HCT116 (cell line): ENCODE data around the gene SLC16A3. TPM values are rescaled to one million over a fixed set of nuclear protein-coding genes. Genes with fewer than 3 reads are reported as not detected.

Source experiments
- ATAC-seq: fragments of 200-7000 bp; cut with Tn5 transposase; 2 replicates; pipeline ENCODE4 v1.9.1; 2020; ENCODE audit warnings: mild to moderate bottlenecking, moderate library complexity
- BruUV-seq: library from RNA; stranded (reverse); fragments of 400-500 nt; replicated peaks from 2 replicates; lab custom pipeline; 2021; lab: Mats Ljungman, UMichigan
- CTCF ChIA-PET: fragments of 300-600 bp; sonication (Branson Sonifier 250); formaldehyde crosslinking; loops from one replicate; lab custom pipeline; 2021; ENCODE audit warnings: antibody characterized with exemption; lab: Charles Lee
- POLR2A ChIA-PET: fragments of 300-600, 350-600 bp; sonication (Branson Sonifier 250); formaldehyde crosslinking; loops from one replicate; lab custom pipeline; 2021; ENCODE audit warnings: antibody characterized with exemption; lab: Charles Lee
- RAD21 ChIA-PET, 2 experiments: fragments of 300-600 bp; sonication (Branson Sonifier 250); formaldehyde crosslinking; loops; one replicate each; lab custom pipeline; 2023; ENCODE audit warnings: low total read pairs in 2 of 2; ENCODE audit not compliant: uncharacterized antibody in 2 of 2, unreplicated experiment in 2 of 2, low non-redundant PET in 1 of 2; lab: Charles Lee
- DNase-seq: peaks from one replicate; pipeline ENCODE4 v3.0.0-alpha.2; 2010; ENCODE audit warnings: low read depth, low spot score
- H2AFZ ChIP-seq: fragments of 200-600 bp; shearing (Covaris generic), sonication (generic); 2 replicates; pipeline ENCODE4 v1.6.1; 2017; ENCODE audit warnings: low read depth, mixed run types, mixed read lengths, antibody characterized with exemption, low read length; ENCODE audit not compliant: poor library complexity, severe bottlenecking
- H3K27ac ChIP-seq: 2 replicates; pipeline ENCODE4 v1.5.1; 2012; ENCODE audit warnings: low read depth, low read length
- H3K27me3 ChIP-seq: fragments of 200-600 bp; sonication (generic); 2 replicates; pipeline ENCODE4 v1.6.1; 2016; ENCODE audit warnings: mixed run types, low read length, mixed read lengths; ENCODE audit not compliant: insufficient read depth
- H3K36me3 ChIP-seq, 2 experiments: fragments of 200-500 bp in 1 of 2; fragments of 200-600 bp in 1 of 2; sonication (Bioruptor generic) in 1 of 2; sonication (generic) in 1 of 2; 2 replicates each; pipeline versions ENCODE4 v1.5.1 to v1.6.1; 2014 to 2016; ENCODE audit warnings: low read length in 2 of 2, inconsistent platforms in 1 of 2, mixed read lengths in 1 of 2, mixed run types in 1 of 2; ENCODE audit not compliant: insufficient read depth in 2 of 2, control insufficient read depth in 1 of 2
- H3K4me1 ChIP-seq, 2 experiments: fragments of 200-600 bp in 1 of 2; sonication (generic) in 1 of 2; 2 replicates each; pipeline versions ENCODE4 v1.5.1 to v1.6.1; 2012 to 2017; ENCODE audit warnings: low read length in 2 of 2, inconsistent platforms in 1 of 2, mild to moderate bottlenecking in 1 of 2, mixed read lengths in 1 of 2, mixed run types in 1 of 2, moderate library complexity in 1 of 2; ENCODE audit not compliant: insufficient read depth in 2 of 2, control insufficient read depth in 1 of 2
- H3K4me2 ChIP-seq: fragments of 200-600 bp; sonication (generic); 2 replicates; pipeline ENCODE4 v1.6.1; 2017; ENCODE audit warnings: mixed run types, low read length, mixed read lengths
- H3K4me3 ChIP-seq, 2 experiments: fragments of 200-600 bp in 1 of 2; sonication (generic) in 1 of 2; replicated peaks in 1 of 2; 2 replicates each; pipeline ENCODE4 v1.5.1; 2011 to 2016; ENCODE audit warnings: low read length in 2 of 2, control low read depth in 1 of 2, low read depth in 1 of 2, mild to moderate bottlenecking in 1 of 2, mixed read lengths in 1 of 2, mixed run types in 1 of 2
- H3K79me2 ChIP-seq: fragments of 200-600 bp; sonication (generic); 2 replicates; pipeline ENCODE4 v1.6.1; 2017; ENCODE audit warnings: mild to moderate bottlenecking, mixed run types, low read length, moderate library complexity, mixed read lengths; ENCODE audit not compliant: insufficient read depth
- H3K9ac ChIP-seq: fragments of 200-600 bp; sonication (generic); 2 replicates; pipeline ENCODE4 v1.6.1; 2016; ENCODE audit warnings: low read length, mixed read lengths
- H3K9me2 ChIP-seq: fragments of 200-600 bp; sonication (generic), shearing (Covaris generic); 2 replicates; pipeline ENCODE4 v1.6.1; 2017; ENCODE audit warnings: mixed run types, mild to moderate bottlenecking, moderate library complexity; ENCODE audit not compliant: insufficient read depth
- H3K9me3 ChIP-seq, 2 experiments: fragments of 200-500 bp in 1 of 2; fragments of 200-600 bp in 1 of 2; sonication (Bioruptor generic) in 1 of 2; sonication (generic) in 1 of 2; 2 replicates each; pipeline ENCODE4 v1.6.1; 2014 to 2017; ENCODE audit warnings: low read length in 2 of 2, mixed read lengths in 2 of 2, inconsistent platforms in 1 of 2, low read depth in 1 of 2, mild to moderate bottlenecking in 1 of 2, mixed run types in 1 of 2, moderate library complexity in 1 of 2; ENCODE audit not compliant: control insufficient read depth in 1 of 2, insufficient read depth in 1 of 2
- H4K20me1 ChIP-seq: fragments of 200-600 bp; sonication (generic), shearing (Covaris generic); 2 replicates; pipeline ENCODE4 v1.6.1; 2017; ENCODE audit warnings: mixed run types, mild to moderate bottlenecking, moderate library complexity; ENCODE audit not compliant: insufficient read depth
- CTCF ChIP-seq, 3 experiments: fragments of 200-600 bp in 1 of 3; sonication (generic) in 1 of 3; IDR thresholded peaks in 2 of 3; conservative IDR thresholded peaks in 1 of 3; 2 replicates each; pipeline ENCODE4 v1.5.1; 2012 to 2017; ENCODE audit warnings: low read depth in 2 of 3, low read length in 2 of 3, antibody characterized with exemption in 1 of 3, borderline replicate concordance in 1 of 3, control low read depth in 1 of 3, mild to moderate bottlenecking in 1 of 3, mixed read lengths in 1 of 3, mixed run types in 1 of 3, moderate library complexity in 1 of 3; ENCODE audit not compliant: insufficient read depth in 1 of 3
- EGR1 ChIP-seq: IDR thresholded peaks from 2 replicates; pipeline ENCODE4 v1.6.1; 2012; ENCODE audit warnings: low read depth
- EZH2 ChIP-seq: fragments of 200-600 bp; sonication (generic); IDR thresholded peaks from 2 replicates; pipeline ENCODE4 v1.6.1; 2017; ENCODE audit warnings: antibody characterized with exemption, mixed run types
- EZH2phosphoT487 ChIP-seq: fragments of 200-600 bp; IDR thresholded peaks from 2 replicates; pipeline ENCODE4 v1.6.1; 2018; ENCODE audit warnings: antibody characterized with exemption, borderline replicate concordance
- POLR2AphosphoS5 ChIP-seq: IDR thresholded peaks from 2 replicates; pipeline ENCODE4 v1.6.1; 2011; ENCODE audit warnings: mild to moderate bottlenecking, low read depth, low read length, moderate library complexity
- ZFX ChIP-seq: fragments of 450-650 bp; IDR thresholded peaks from 2 replicates; pipeline ENCODE4 v1.6.1; 2017
- intact Hi-C: fragments of 100-400 bp; cut with micrococcal nuclease; formaldehyde crosslinking; loops from 2 replicates; pipeline ENCODE4 v1.10.0; 2022
- total RNA-seq: library from RNA; stranded (reverse); gene quantifications from one replicate; pipeline ENCODE4 v1.2.1, GENCODE V29; 2021; ENCODE audit not compliant: unreplicated experiment

Gene SLC16A3
- total RNA-seq, 1 experiment from 2014 or later: 445 TPM

- peak overlapping the region; percentile 97 for H3K27ac ChIP-seq
- H2AFZ ChIP-seq: no peak overlapping the region
- POLR2A ChIA-PET: interaction anchor here (1.4 to 4.2 kb wide), 2 partner anchors 16 to 79 kb away, joined by 4 to 31 read pairs; partner anchors contain the start of gene SLC16A3
- DNase-seq: no peak
- no peaks in the 10 kb centered on the region; a peak in 1 of 4 replicates for H3K36me3 ChIP-seq
- H3K9ac ChIP-seq: peak overlapping the region; percentile 97
- ATAC-seq: peak; percentile 45
- peaks cover 32% of the 10 kb centered on the region for H3K79me2 ChIP-seq
- TF ChIP-seq POLR2AphosphoS5: peak; percentile 64
- TF ChIP-seq ZFX: peak; percentile 82; the same call in 1 of the 2 replicates
- TF ChIP-seq EZH2: no peak
- intact Hi-C loops: loop anchor here (1.0 kb wide), 1 partner anchor 16 kb away; the partner anchor contains the start of gene SLC16A3
- no peaks in the 10 kb centered on the region for H3K9me3 ChIP-seq
- H3K4me3 ChIP-seq: peak overlapping the region; percentile 83 to 95
- no peaks in the 10 kb centered on the region for H3K9me2 ChIP-seq
- CTCF ChIA-PET: interaction anchor here (1.1 kb wide), 1 partner anchor 15 kb away, joined by 3 read pairs; the partner anchor contains the start of gene SLC16A3
- no peaks in the 10 kb centered on the region for H4K20me1 ChIP-seq
- RAD21 ChIA-PET: no interaction called here
- peak overlapping the region; percentile 99 for H3K4me2 ChIP-seq
- peaks cover 48 to 77% of the 10 kb centered on the region in 2 experiments for H3K4me1 ChIP-seq
- no TSS peak for BruUV-seq
- no peaks in the 10 kb centered on the region for H3K27me3 ChIP-seq
Observed at GRCh38 chr17:82213251-82214011, 15.4 kb upstream of the SLC16A3 start.

GRCh38 chr17:82214012-82214628 is 14.7 kb upstream of the SLC16A3 start:
- Histone ChIP-seq H3K79me2 (peaks cover 26% of the 10 kb centered on the region), H3K4me2 (peak overlapping the region; percentile 99), H3K9ac (peak overlapping the region; percentile 97), H3K4me1 (peaks cover 50 to 79% of the 10 kb centered on the region in 2 experiments), H2AFZ (no peak overlapping the region), H3K27ac (peak overlapping the region; percentile 98), H3K27me3 (no peaks in the 10 kb centered on the region), H3K9me2 (no peaks in the 10 kb centered on the region), H3K4me3 (peak overlapping the region; percentile 83 to 95; a peak in 2 of 4 replicates), H4K20me1 (no peaks in the 10 kb centered on the region), H3K36me3 (no peaks in the 10 kb centered on the region; a peak in 1 of 4 replicates), H3K9me3 (no peaks in the 10 kb centered on the region)
- ChIA-PET POLR2A (interaction anchor here (0.9 to 4.2 kb wide), 5 partner anchors 8 to 78 kb away, joined by 3 to 31 read pairs (median 4); partner anchors contain the start of gene SLC16A3), RAD21 (no interaction called here), CTCF (interaction anchor here (1.1 kb wide), 1 partner anchor 15 kb away, joined by 3 read pairs; the partner anchor contains the start of gene SLC16A3)
- intact Hi-C loops: no loop called here
- ATAC-seq: no peak
- no TSS peak for BruUV-seq
- TF ChIP-seq EZH2phosphoT487 (no peak), EGR1 (no peak), CTCF (IDR thresholded peaks at IDR 0.05 in 2 of 3, conservative IDR thresholded peaks at IDR 0.05 in 1 of 3; ENCODE audit: borderline replicate concordance in 1 of 3, insufficient read depth in 1 of 3, low read depth in 2 of 3, low read length in 2 of 3) (0 out of 6 replicates have a peak, but pooled peaks of 1 of the 3 experiments have one; percentile 2)
- no peak for DNase-seq
